HepG2 (cell line): Measurements from ENCODE around the gene ADSS1. TPM values are rescaled to one million over a fixed set of nuclear protein-coding genes. Genes with fewer than 3 reads are reported as not detected.

ENCODE experiments used
- ATAC-seq: fragments of 200-7000 bp; cut with Tn5 transposase; 3 replicates; pipeline ENCODE4 v1.9.1; 2020; ENCODE audit warnings: mild to moderate bottlenecking, moderate library complexity
- BruUV-seq: library from RNA; stranded (reverse); fragments of 400-500 nt; replicated peaks from 2 replicates; lab custom pipeline; 2021; lab: Mats Ljungman, UMichigan
- CTCF ChIA-PET: fragments of 300-600 bp; formaldehyde crosslinking; extraction: SDS; loops from one replicate; lab custom pipeline; 2021; ENCODE audit warnings: low total read pairs, inconsistent platforms, low intra/inter-chr PET ratio; lab: Yijun Ruan, JAX
- POLR2A ChIA-PET: fragments of 350-600 bp; sonication (Branson Sonifier 250); formaldehyde crosslinking; loops from one replicate; lab custom pipeline; 2020; ENCODE audit warnings: antibody characterized with exemption, inconsistent platforms; lab: Yijun Ruan, JAX
- DNase-seq: peaks from one replicate; pipeline ENCODE4 v3.0.0-alpha.2; 2015; ENCODE audit warnings: low spot score
- FAIRE-seq: peaks from 3 replicates; lab custom pipeline; 2011; peaks lifted over from hg19 to GRCh38; lab: Jason Lieb, UNC
- H2AFZ ChIP-seq: one replicate; pipeline ENCODE4 v1.6.1; 2011; ENCODE audit warnings: low read length, inconsistent platforms
- H3K27ac ChIP-seq: fragments of 300-600 bp; 3 replicates; pipeline ENCODE4 v1.8.0; 2011; ENCODE audit warnings: mixed run types, mild to moderate bottlenecking, mixed read lengths, low read length, inconsistent platforms; ENCODE audit not compliant: insufficient read depth; ENCODE audit errors: extremely low read length
- H3K27me3 ChIP-seq, 2 experiments: fragments of 200-600 bp in 1 of 2; 2 replicates in 1 of 2; 3 replicates in 1 of 2; pipeline versions ENCODE4 v1.6.0 to v1.8.0; 2011; ENCODE audit warnings: low read length in 2 of 2, mild to moderate bottlenecking in 2 of 2, moderate library complexity in 2 of 2, inconsistent platforms in 1 of 2; ENCODE audit not compliant: insufficient read depth in 2 of 2, control insufficient read depth in 1 of 2
- H3K36me3 ChIP-seq, 2 experiments: fragments of 200-600 bp in 1 of 2; replicated peaks in 1 of 2; 2 replicates in 1 of 2; 3 replicates in 1 of 2; pipeline versions ENCODE4 v1.5.1 to v1.8.0; 2011; ENCODE audit warnings: low read length in 2 of 2, inconsistent platforms in 1 of 2; ENCODE audit not compliant: insufficient read depth in 2 of 2, control insufficient read depth in 1 of 2
- H3K4me1 ChIP-seq: 2 replicates; pipeline ENCODE4 v1.5.1; 2012; ENCODE audit warnings: low read length, inconsistent platforms; ENCODE audit not compliant: insufficient read depth
- H3K4me2 ChIP-seq: 2 replicates; pipeline ENCODE4 v1.6.0; 2011; ENCODE audit warnings: low read depth, low read length, inconsistent platforms
- H3K4me3 ChIP-seq, 3 experiments: fragments of 200-600 bp in 1 of 3; sonication (generic), shearing (Covaris generic) in 1 of 3; replicated peaks in 1 of 3; 2 replicates each; pipeline ENCODE4 v1.5.1; 2011 to 2016; ENCODE audit warnings: low read length in 3 of 3, inconsistent platforms in 2 of 3, low read depth in 2 of 3, mild to moderate bottlenecking in 2 of 3, control low read depth in 1 of 3, mixed read lengths in 1 of 3; ENCODE audit not compliant: insufficient read depth in 1 of 3
- H3K79me2 ChIP-seq: one replicate; pipeline ENCODE4 v1.6.1; 2011; ENCODE audit warnings: low read length, inconsistent platforms; ENCODE audit not compliant: insufficient read depth
- H3K9ac ChIP-seq: 2 replicates; pipeline ENCODE4 v1.6.0; 2011; ENCODE audit warnings: mild to moderate bottlenecking, low read depth, low read length, inconsistent platforms; ENCODE audit not compliant: insufficient read depth
- H3K9me3 ChIP-seq: 2 replicates; pipeline ENCODE4 v1.5.1; 2012; ENCODE audit warnings: mild to moderate bottlenecking, low read length
- H4K20me1 ChIP-seq: 2 replicates; pipeline ENCODE4 v1.6.0; 2011; ENCODE audit warnings: inconsistent platforms, mild to moderate bottlenecking, low read length, moderate library complexity; ENCODE audit not compliant: insufficient read depth
- ESRRA ChIP-seq: sonication (generic); formaldehyde crosslinking; IDR thresholded peaks from 2 replicates; pipeline ENCODE4 v1.5.1; 2020; ENCODE audit warnings: mild to moderate bottlenecking, low read depth, missing genetic modification reagents
- IRF2 ChIP-seq: IDR thresholded peaks from 2 replicates; pipeline ENCODE4 v1.6.1; 2018; ENCODE audit warnings: missing genetic modification reagents, missing compliant biosample characterization
- ONECUT2 ChIP-seq: sonication (generic); formaldehyde crosslinking; IDR thresholded peaks from 2 replicates; pipeline ENCODE4 v1.4.0; 2020; ENCODE audit warnings: missing genetic modification reagents
- PAX8 ChIP-seq: sonication (generic); formaldehyde crosslinking; IDR thresholded peaks from 2 replicates; pipeline ENCODE4 v1.8.0; 2022; ENCODE audit warnings: mild to moderate bottlenecking, missing genetic modification reagents, borderline replicate concordance
- PHF21A ChIP-seq: sonication (generic); formaldehyde crosslinking; IDR thresholded peaks from 2 replicates; pipeline ENCODE4 v1.5.0; 2020; ENCODE audit warnings: mild to moderate bottlenecking, missing genetic modification reagents
- POLR2G ChIP-seq: fragments of 200-400 bp; formaldehyde crosslinking; IDR thresholded peaks from 2 replicates; pipeline ENCODE4 v1.6.1; 2018; ENCODE audit warnings: mild to moderate bottlenecking, low read depth, low read length, moderate library complexity
- TSC22D2 ChIP-seq: sonication (generic); formaldehyde crosslinking; IDR thresholded peaks from 2 replicates; pipeline ENCODE4 v1.5.1; 2020; ENCODE audit warnings: missing genetic modification reagents, mild to moderate bottlenecking, borderline replicate concordance
- ZBTB3 ChIP-seq: sonication (generic); formaldehyde crosslinking; IDR thresholded peaks from 2 replicates; pipeline ENCODE4 v1.4.0; 2020; ENCODE audit warnings: low read depth, mild to moderate bottlenecking, moderate library complexity, missing genetic modification reagents, borderline replicate concordance
- ZNF616 ChIP-seq: sonication (generic); formaldehyde crosslinking; IDR thresholded peaks from 2 replicates; pipeline ENCODE4 v1.5.0; 2020; ENCODE audit warnings: low read depth, mild to moderate bottlenecking, missing genetic modification reagents
- ZNF883 ChIP-seq: sonication (generic); formaldehyde crosslinking; IDR thresholded peaks from 2 replicates; pipeline ENCODE4 v1.5.1; 2020; ENCODE audit warnings: mild to moderate bottlenecking, missing genetic modification reagents; ENCODE audit errors: not compliant biosample characterization
- WGBS: methylation state at CpG from one replicate; pipeline ENCODE4 v1.1.6; 2017; ENCODE audit warnings: low lambda C conversion rate; 5-methylcytosine and 5-hydroxymethylcytosine counted together
- in situ Hi-C: cut with HindIII; loops from 2 replicates; pipeline ENCODE4 v1.10.0; 2017; ENCODE audit warnings: low pct_unique_long_range_greater_than_20kb; ENCODE audit not compliant: extremely low pct_ligation_motif_present
- intact Hi-C: fragments of 100-400 bp; cut with micrococcal nuclease; formaldehyde crosslinking; loops from one replicate; pipeline ENCODE4 v1.10.0; 2022; ENCODE audit not compliant: unreplicated experiment
- polyA plus RNA-seq, 8 experiments: library from polyadenylated mRNA; depleted of rRNA in 3 of 8; stranded (reverse) in 7 of 8; unstranded in 1 of 8; fragments of >200 nt; fragmentation: Illumina TruSeq in 4 of 8; extraction: Trizol in 4 of 8; gene quantifications; 2 replicates each; pipeline versions ENCODE4 v1.2.1 to v1.2.3, GENCODE V29; 2011 to 2016; ENCODE audit warnings: low read depth in 4 of 8, missing spikeins in 1 of 8, mixed read lengths in 1 of 8; ENCODE audit not compliant: insufficient read depth in 1 of 8
- total RNA-seq, 5 experiments: library from RNA; depleted of rRNA; stranded (reverse); fragments of >200 nt; fragmentation: Illumina TruSeq; extraction: Trizol; gene quantifications; 2 replicates each; pipeline ENCODE4 v1.2.3, GENCODE V29; 2016; ENCODE audit warnings: low read depth in 1 of 5
- TF ChIP-seq, protein P1 (sequence below): sonication (generic); formaldehyde crosslinking; IDR thresholded peaks from 2 replicates; pipeline ENCODE4 v1.8.0; 2022; ENCODE audit warnings: missing genetic modification reagents, mild to moderate bottlenecking, inconsistent platforms, borderline replicate concordance
- TF ChIP-seq, protein P2 (sequence below): sonication (generic); formaldehyde crosslinking; IDR thresholded peaks from 2 replicates; pipeline ENCODE4 v1.4.0; 2020; ENCODE audit warnings: missing genetic modification reagents, mild to moderate bottlenecking, borderline replicate concordance
- TF ChIP-seq, protein P3 (sequence below): sonication (generic); formaldehyde crosslinking; IDR thresholded peaks from 2 replicates; pipeline ENCODE4 v1.8.0; 2022; ENCODE audit warnings: missing genetic modification reagents, low read depth, mild to moderate bottlenecking, borderline replicate concordance
- TF ChIP-seq, protein P4 (sequence below): sonication (generic); formaldehyde crosslinking; IDR thresholded peaks from 2 replicates; pipeline ENCODE4 v1.4.0; 2020; ENCODE audit warnings: missing genetic modification reagents
- TF ChIP-seq, protein P5 (sequence below): sonication (generic); formaldehyde crosslinking; IDR thresholded peaks from 2 replicates; pipeline ENCODE4 v1.5.0; 2020; ENCODE audit warnings: mild to moderate bottlenecking, missing genetic modification reagents

The ADSS1 gene
- total and polyA plus RNA-seq, 2 of the 13 experiments (the other 11 are each of a cell fraction or from before 2014, with no cell fraction given): 1.0 to 36.7 TPM

DNA sequence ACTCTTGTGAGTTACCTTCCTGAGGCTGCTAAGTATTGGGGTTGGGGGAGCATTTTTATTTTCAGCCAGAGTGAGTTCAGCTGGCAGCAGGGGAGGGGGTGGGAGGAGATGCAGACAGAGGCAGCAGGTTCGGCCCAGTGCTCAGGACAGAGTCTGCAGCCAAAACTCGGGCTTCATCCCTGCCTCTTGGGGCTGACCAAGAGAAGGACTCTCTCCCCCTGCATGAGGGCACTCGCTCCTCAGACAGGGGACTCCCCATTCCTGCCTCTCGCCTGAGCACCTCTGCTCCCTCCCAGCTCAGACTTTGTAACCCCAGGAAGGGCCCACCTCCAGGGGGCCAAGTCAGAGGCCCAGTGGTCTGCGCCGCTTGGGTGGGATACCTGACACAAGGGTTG, 72.7 kb downstream of the ADSS1 start:
- peaks cover 25% of the 10 kb centered on the region for H3K79me2 ChIP-seq
- peaks cover 0 to 3% of the 10 kb centered on the region in 2 experiments; a peak in 1 of 5 replicates for H3K36me3 ChIP-seq
- H3K27ac ChIP-seq: peak overlapping the region; percentile 52
- peaks cover 69% of the 10 kb centered on the region for H3K4me1 ChIP-seq
- peak overlapping the region; percentile 73 for H3K9ac ChIP-seq
- ATAC-seq: peak; percentile 3
- no peaks in the 10 kb centered on the region for H3K27me3 ChIP-seq
- H3K9me3 ChIP-seq: no peaks in the 10 kb centered on the region
- H3K4me3 ChIP-seq: peak overlapping the region; percentile 74 to 92 (median 88)
- CTCF ChIA-PET: no interaction called here
- H3K4me2 ChIP-seq: peak overlapping the region; percentile 100
- TSS peak; percentile 31 for BruUV-seq
- H4K20me1 ChIP-seq: peaks cover 12% of the 10 kb centered on the region
- in situ Hi-C loops (no loop called here), intact Hi-C loops (loop anchor here (2.0 kb wide), 1 partner anchor 24 kb away; no protein-coding TSS in a partner anchor)
- POLR2A ChIA-PET: interaction anchor here (1.4 to 4.1 kb wide), 4 partner anchors 28 to 44 kb away, joined by 5 to 23 read pairs (median 10); partner anchors contain the start of gene SIVA1
- FAIRE-seq: no peak
- DNase-seq: no peak
- no peak overlapping the region for H2AFZ ChIP-seq
- 80% methylated on average over 1 of the region's 6 CpGs for WGBS
- TF ChIP-seq, protein P1, sequence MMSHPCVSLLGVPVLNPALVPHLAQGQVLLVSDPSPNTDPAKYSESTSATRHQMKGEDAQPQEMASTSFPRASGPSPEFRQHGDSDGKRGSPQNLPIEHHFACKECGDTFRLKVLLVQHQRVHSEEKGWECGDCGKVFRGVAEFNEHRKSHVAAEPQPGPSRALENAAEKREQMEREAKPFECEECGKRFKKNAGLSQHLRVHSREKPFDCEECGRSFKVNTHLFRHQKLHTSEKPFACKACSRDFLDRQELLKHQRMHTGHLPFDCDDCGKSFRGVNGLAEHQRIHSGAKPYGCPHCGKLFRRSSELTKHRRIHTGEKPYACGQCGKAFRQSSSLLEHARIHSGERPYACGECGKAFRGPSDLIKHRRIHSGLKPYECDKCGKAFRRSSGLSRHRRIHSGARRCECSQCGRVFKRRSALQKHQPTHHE: no peak
- TF ChIP-seq IRF2 (CRISPR knock-in tag) (no peak), ZNF616 (CRISPR knock-in tag) (no peak), POLR2G (no peak), ZNF883 (no peak), PHF21A (CRISPR knock-in tag) (0 out of 2 replicates have a peak, but pooled peaks have one; percentile 19), ESRRA (no peak), ZBTB3 (CRISPR knock-in tag) (no peak), TSC22D2 (no peak), ONECUT2 (no peak), PAX8 (CRISPR knock-in tag) (no peak)
- TF ChIP-seq, protein P2, sequence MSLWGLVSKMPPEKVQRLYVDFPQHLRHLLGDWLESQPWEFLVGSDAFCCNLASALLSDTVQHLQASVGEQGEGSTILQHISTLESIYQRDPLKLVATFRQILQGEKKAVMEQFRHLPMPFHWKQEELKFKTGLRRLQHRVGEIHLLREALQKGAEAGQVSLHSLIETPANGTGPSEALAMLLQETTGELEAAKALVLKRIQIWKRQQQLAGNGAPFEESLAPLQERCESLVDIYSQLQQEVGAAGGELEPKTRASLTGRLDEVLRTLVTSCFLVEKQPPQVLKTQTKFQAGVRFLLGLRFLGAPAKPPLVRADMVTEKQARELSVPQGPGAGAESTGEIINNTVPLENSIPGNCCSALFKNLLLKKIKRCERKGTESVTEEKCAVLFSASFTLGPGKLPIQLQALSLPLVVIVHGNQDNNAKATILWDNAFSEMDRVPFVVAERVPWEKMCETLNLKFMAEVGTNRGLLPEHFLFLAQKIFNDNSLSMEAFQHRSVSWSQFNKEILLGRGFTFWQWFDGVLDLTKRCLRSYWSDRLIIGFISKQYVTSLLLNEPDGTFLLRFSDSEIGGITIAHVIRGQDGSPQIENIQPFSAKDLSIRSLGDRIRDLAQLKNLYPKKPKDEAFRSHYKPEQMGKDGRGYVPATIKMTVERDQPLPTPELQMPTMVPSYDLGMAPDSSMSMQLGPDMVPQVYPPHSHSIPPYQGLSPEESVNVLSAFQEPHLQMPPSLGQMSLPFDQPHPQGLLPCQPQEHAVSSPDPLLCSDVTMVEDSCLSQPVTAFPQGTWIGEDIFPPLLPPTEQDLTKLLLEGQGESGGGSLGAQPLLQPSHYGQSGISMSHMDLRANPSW (CRISPR knock-in tag): 0 out of 2 replicates have a peak, but pooled peaks have one; percentile 4
- TF ChIP-seq, protein P3, sequence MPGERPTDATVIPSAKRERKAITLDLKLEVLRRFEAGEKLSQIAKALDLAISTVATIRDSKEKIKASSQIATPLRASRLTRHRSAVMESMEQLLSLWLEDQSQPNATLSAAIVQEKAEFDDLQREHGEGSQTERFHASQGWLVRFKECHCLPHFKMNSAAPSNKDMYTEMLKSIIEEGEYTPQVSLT (CRISPR knock-in tag): no peak
- TF ChIP-seq, protein P4, sequence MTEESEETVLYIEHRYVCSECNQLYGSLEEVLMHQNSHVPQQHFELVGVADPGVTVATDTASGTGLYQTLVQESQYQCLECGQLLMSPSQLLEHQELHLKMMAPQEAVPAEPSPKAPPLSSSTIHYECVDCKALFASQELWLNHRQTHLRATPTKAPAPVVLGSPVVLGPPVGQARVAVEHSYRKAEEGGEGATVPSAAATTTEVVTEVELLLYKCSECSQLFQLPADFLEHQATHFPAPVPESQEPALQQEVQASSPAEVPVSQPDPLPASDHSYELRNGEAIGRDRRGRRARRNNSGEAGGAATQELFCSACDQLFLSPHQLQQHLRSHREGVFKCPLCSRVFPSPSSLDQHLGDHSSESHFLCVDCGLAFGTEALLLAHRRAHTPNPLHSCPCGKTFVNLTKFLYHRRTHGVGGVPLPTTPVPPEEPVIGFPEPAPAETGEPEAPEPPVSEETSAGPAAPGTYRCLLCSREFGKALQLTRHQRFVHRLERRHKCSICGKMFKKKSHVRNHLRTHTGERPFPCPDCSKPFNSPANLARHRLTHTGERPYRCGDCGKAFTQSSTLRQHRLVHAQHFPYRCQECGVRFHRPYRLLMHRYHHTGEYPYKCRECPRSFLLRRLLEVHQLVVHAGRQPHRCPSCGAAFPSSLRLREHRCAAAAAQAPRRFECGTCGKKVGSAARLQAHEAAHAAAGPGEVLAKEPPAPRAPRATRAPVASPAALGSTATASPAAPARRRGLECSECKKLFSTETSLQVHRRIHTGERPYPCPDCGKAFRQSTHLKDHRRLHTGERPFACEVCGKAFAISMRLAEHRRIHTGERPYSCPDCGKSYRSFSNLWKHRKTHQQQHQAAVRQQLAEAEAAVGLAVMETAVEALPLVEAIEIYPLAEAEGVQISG: no peak
- TF ChIP-seq, protein P5, sequence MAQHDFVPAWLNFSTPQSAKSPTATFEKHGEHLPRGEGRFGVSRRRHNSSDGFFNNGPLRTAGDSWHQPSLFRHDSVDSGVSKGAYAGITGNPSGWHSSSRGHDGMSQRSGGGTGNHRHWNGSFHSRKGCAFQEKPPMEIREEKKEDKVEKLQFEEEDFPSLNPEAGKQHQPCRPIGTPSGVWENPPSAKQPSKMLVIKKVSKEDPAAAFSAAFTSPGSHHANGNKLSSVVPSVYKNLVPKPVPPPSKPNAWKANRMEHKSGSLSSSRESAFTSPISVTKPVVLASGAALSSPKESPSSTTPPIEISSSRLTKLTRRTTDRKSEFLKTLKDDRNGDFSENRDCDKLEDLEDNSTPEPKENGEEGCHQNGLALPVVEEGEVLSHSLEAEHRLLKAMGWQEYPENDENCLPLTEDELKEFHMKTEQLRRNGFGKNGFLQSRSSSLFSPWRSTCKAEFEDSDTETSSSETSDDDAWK: no peak
